Astrocyte of the spinal cord (primary cell): ENCODE data around the gene EHMT1.

ENCODE experiments used
- DNase-seq: peaks from one replicate; pipeline ENCODE4 v3.0.0; 2011; ENCODE audit warnings: low read depth, low spot score
- H3K4me3 ChIP-seq: 2 replicates; pipeline ENCODE4 v1.5.1; 2011; ENCODE audit warnings: low read depth, mild to moderate bottlenecking, low read length, moderate library complexity
- in situ Hi-C: cut with HindIII; loops from 2 replicates; pipeline ENCODE4 v1.10.0; 2017; ENCODE audit warnings: low sequenced_read_pairs
- TF ChIP-seq, protein P1 (sequence below): IDR thresholded peaks from 2 replicates; pipeline ENCODE4 v1.5.1; 2012; ENCODE audit warnings: low read depth, mild to moderate bottlenecking, low read length, inconsistent platforms

Gene EHMT1

DNA sequence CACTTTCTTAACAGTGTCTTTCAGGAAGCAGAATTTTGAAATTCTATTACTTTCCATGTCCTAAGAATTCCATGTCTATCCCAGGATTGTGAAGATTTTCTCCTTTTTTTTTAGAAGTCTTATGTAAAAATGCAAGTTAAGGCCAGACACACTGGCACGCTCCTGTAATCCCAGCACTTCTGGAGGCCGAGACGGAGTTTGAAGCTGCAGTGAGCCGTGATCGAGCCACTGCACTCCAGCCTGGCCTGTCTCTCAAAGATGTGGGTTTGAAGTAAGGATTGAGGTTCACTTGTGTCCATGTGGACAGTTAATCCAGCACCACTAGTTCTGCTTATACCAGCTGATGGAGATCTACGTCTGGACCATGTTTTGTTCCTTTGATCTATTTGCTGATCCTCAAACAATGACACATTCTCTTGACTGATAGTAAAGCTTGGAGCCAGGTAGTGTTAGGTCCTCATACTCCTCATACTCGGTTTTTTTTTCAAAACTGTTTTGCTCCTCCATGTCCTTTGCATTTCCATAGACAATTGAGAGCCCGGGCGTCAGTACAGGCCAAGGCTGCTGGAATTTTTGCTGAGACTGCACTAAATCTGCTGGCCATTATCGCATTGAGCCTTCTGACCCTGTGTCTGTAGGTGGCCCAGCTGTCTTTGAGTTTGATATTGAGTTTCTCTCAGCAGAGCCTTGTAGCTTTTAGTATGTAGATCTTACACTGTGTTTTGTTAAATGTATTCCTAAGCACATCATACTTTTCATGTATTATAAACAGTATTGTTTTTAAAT lies 205.4 kb downstream of the EHMT1 start:
- no peak overlapping the region for H3K4me3 ChIP-seq
- no peak for DNase-seq
- in situ Hi-C loops: no loop called here
- TF ChIP-seq, protein P1, sequence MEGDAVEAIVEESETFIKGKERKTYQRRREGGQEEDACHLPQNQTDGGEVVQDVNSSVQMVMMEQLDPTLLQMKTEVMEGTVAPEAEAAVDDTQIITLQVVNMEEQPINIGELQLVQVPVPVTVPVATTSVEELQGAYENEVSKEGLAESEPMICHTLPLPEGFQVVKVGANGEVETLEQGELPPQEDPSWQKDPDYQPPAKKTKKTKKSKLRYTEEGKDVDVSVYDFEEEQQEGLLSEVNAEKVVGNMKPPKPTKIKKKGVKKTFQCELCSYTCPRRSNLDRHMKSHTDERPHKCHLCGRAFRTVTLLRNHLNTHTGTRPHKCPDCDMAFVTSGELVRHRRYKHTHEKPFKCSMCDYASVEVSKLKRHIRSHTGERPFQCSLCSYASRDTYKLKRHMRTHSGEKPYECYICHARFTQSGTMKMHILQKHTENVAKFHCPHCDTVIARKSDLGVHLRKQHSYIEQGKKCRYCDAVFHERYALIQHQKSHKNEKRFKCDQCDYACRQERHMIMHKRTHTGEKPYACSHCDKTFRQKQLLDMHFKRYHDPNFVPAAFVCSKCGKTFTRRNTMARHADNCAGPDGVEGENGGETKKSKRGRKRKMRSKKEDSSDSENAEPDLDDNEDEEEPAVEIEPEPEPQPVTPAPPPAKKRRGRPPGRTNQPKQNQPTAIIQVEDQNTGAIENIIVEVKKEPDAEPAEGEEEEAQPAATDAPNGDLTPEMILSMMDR: no peak

DNA sequence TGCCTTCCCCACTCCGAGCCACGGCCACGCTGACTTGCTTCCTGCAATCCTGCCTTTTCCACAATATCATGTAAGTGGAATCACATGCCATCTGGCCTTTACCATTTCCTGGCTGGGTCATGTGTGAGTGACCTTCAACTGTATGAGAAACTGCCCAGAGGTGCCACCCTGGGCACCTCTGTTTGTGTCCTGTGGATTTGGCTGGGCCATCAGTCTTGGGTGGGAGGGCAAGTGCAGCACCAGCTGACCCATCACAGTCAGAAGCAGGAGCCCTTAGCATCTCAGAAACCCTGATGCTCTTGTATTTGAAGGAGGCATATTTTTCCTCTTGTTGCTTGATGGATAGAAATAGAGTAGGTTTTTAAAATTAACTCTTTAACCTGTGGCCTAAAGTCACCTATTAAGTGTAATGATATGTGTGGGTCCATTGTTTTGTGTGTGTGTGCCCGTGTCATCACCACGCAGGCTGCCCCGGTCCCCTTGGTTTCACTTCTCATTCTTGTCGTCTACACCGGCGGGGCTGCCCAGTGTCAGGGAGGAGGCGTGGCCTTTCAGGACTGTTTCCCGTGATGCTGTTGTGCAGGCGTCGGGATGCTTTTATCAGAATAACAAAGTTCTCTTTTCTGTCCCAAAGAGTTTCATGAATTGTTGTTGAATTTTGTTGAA lies 206.7 kb downstream of the EHMT1 start:
- no peak overlapping the region for H3K4me3 ChIP-seq
- TF ChIP-seq, protein P1: no peak
- in situ Hi-C loops: no loop called here
- no peak for DNase-seq

DNA sequence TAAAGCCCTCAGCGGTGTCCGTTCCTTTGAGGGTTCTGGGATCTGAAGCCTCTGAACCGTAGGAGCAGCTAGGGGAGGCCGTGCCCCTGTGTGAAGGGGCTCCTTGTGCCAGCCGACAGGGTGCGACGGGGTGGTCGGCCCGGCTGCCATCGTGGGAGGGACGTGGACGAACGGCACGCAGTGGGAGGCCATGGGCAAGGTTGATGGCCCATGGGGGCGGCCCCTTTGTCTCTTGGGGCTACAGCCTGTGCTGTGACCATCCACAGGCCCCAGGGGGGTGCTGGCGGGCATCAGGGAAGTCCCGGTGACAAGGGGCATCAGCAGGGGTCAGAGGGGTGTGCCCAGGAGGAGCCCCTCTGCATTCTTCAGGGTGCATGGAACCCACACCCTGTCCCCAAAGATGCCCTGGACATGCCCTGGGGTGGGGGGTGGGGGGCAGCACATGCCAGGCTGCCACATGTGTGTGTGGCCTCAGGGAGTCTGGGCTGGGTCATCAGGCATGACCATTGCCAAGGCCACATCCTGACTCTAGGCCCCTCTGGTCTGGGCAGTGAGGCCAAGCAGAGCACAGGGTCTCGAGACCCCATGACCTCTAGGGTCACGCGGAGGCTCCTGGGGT lies 209.2 kb downstream of the EHMT1 start:
- TF ChIP-seq, protein P1: no peak
- in situ Hi-C loops: no loop called here
- H3K4me3 ChIP-seq: no peak overlapping the region
- no peak for DNase-seq

DNA sequence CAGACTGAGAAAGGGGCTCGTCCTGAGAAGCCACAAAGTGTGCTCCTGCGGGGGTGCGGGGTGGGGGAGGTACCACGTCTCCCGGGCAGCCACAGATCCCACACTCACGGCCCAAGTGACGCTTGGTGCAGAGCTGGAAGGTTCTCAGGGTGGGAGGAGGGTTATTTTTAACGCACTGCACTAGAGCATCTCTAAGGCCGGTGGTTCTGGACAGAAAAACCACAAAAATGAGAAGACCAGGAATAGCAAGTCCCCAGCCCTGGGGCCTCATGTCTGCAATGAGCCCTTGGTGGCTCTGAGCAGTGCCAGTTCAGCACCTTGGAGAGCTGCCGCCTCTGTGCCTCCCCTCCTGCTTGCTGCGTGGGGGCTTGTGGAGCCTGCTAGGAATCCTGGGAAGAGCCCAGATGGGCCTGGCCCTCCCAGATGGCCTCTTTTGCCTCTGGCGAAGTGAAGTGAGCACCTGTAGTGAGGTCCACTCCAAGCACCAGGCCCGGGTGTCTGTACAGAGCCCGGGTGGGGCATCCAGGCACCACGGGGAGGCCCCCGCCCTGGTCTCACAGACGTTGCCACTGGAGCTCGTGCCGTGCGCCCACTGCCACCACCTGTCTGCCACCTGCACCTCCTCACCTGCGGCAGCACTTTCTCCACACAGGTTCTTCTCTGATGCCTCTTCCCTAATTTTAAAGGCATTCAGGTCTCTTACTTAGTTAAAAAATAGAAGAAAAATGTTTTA lies 209.9 kb downstream of the EHMT1 start:
- in situ Hi-C loops: no loop called here
- DNase-seq: peak; percentile 5
- TF ChIP-seq, protein P1: no peak
- no peak overlapping the region for H3K4me3 ChIP-seq

DNA sequence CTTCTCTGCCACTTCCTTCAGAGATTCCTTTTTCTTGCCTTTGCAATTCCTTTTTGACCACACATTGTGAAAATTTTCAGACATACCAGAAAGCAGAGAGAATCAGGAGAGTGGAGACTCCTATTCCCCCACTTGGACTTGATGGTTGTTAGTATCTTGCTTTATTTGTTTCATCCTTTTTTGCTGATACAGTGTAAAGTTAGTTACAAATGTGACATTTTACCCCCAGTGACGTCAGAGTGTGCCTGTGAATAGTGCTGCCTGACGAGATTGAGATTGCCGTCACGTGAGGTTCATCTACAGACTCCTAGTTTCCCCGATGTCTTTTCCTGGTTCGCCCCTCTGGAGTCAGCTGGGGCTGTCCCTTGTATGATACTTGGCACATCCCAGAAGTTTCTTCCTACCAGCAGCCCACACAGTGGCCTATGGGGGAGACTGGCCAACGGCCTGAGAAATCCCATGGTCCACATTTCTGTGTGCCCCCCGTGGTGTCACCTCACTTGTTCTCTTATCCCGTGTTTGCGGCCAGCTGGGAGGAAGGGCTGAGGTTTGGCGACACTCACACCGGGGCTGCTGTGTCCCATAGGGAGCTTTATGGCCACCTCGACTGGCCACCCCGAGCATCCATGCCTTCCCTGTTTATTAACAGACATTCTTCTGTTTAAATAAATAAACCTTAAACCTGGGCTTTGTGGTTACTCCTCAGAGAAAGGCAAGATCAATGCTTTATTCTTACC lies 210.6 kb downstream of the EHMT1 start:
- TF ChIP-seq, protein P1: no peak
- DNase-seq: no peak
- H3K4me3 ChIP-seq: no peak overlapping the region
- in situ Hi-C loops: no loop called here
